OCI-LY7 (cell line): ENCODE measurements around the gene NOD1. TPM values are rescaled to one million over a fixed set of nuclear protein-coding genes. Genes with fewer than 3 reads are reported as not detected.

Experiments used
- BruUV-seq: library from RNA; stranded (reverse); fragments of 400-500 nt; replicated peaks from 2 replicates; lab custom pipeline; 2021; lab: Mats Ljungman, UMichigan
- CTCF ChIA-PET: fragments of 300-600 bp; sonication (Branson Sonifier 250); formaldehyde crosslinking; loops from one replicate; lab custom pipeline; 2022; ENCODE audit warnings: antibody characterized with exemption; ENCODE audit not compliant: unreplicated experiment; lab: Charles Lee
- POLR2A ChIA-PET: fragments of 300-600 bp; sonication (Branson Sonifier 250); formaldehyde crosslinking; loops from one replicate; lab custom pipeline; 2022; ENCODE audit warnings: antibody characterized with exemption; lab: Charles Lee
- DNase-seq: peaks from one replicate; pipeline ENCODE4 v3.0.0-alpha.2; 2015; ENCODE audit warnings: low spot score
- H2AFZ ChIP-seq: fragments of 200-600 bp; sonication (generic), shearing (Covaris generic); 2 replicates; pipeline ENCODE4 v1.6.1; 2014; ENCODE audit warnings: mild to moderate bottlenecking, antibody characterized with exemption, low read length, moderate library complexity
- H3K27ac ChIP-seq: fragments of 200-600 bp; sonication (generic); 2 replicates; pipeline ENCODE4 v1.5.1; 2014; ENCODE audit warnings: mixed run types, low read depth, mild to moderate bottlenecking, moderate library complexity, low read length, inconsistent platforms; ENCODE audit not compliant: poor library complexity, severe bottlenecking
- H3K36me3 ChIP-seq: fragments of 200-600 bp; sonication (generic); 2 replicates; pipeline ENCODE4 v1.6.1; 2014; ENCODE audit warnings: mild to moderate bottlenecking, antibody characterized with exemption, low read length, moderate library complexity, mixed read lengths; ENCODE audit not compliant: insufficient read depth
- H3K4me1 ChIP-seq: fragments of 200-600 bp; sonication (generic); 2 replicates; pipeline ENCODE4 v1.5.1; 2014; ENCODE audit warnings: mild to moderate bottlenecking, low read length; ENCODE audit not compliant: insufficient read depth, poor library complexity, severe bottlenecking
- H3K4me2 ChIP-seq: fragments of 200-600 bp; sonication (generic); 2 replicates; pipeline ENCODE4 v1.6.1; 2014; ENCODE audit warnings: mild to moderate bottlenecking, low read length
- H3K4me3 ChIP-seq: fragments of 200-600 bp; sonication (generic); 2 replicates; pipeline ENCODE4 v1.5.1; 2014; ENCODE audit warnings: mild to moderate bottlenecking, low read depth, low read length; ENCODE audit not compliant: poor library complexity, severe bottlenecking
- H3K79me2 ChIP-seq: fragments of 200-600 bp; sonication (generic); 2 replicates; pipeline ENCODE4 v1.6.1; 2016; ENCODE audit warnings: low read depth, mild to moderate bottlenecking, low read length, moderate library complexity, mixed read lengths; ENCODE audit not compliant: insufficient read depth
- H3K9me2 ChIP-seq: fragments of 200-600 bp; sonication (generic); 2 replicates; pipeline ENCODE4 v1.6.1; 2016; ENCODE audit warnings: mild to moderate bottlenecking, low read length, mixed read lengths; ENCODE audit not compliant: insufficient read depth
- H3K9me3 ChIP-seq: fragments of 200-600 bp; sonication (generic); 2 replicates; pipeline ENCODE4 v1.6.1; 2014; ENCODE audit warnings: mild to moderate bottlenecking, mixed run types, low read length, mixed read lengths
- H4K20me1 ChIP-seq: fragments of 200-600 bp; sonication (generic); 2 replicates; pipeline ENCODE4 v1.6.1; 2014; ENCODE audit warnings: mild to moderate bottlenecking, antibody characterized with exemption, low read length, moderate library complexity, mixed read lengths; ENCODE audit not compliant: insufficient read depth
- EZH2phosphoT487 ChIP-seq: fragments of 200-600 bp; sonication (generic); IDR thresholded peaks from 2 replicates; pipeline ENCODE4 v1.6.1; 2018; ENCODE audit warnings: low read depth, borderline replicate concordance, mild to moderate bottlenecking, mixed run types, antibody characterized with exemption, low read length, moderate library complexity, mixed read lengths
- intact Hi-C: fragments of 100-400 bp; cut with micrococcal nuclease; formaldehyde crosslinking; loops from one replicate; pipeline ENCODE4 v1.10.0; 2022; ENCODE audit not compliant: unreplicated experiment
- total RNA-seq, 2 experiments: library from RNA; depleted of rRNA in 1 of 2; stranded (reverse); fragments of >200 nt in 1 of 2; shearing (Covaris generic) in 1 of 2; gene quantifications; 2 replicates each; pipeline ENCODE4 v1.2.3, GENCODE V29; 2014 to 2022
- TF ChIP-seq, protein P1 (sequence below): fragments of 200-600 bp; sonication (generic); conservative IDR thresholded peaks from 2 replicates; pipeline ENCODE4 v1.5.1; 2014; ENCODE audit warnings: mild to moderate bottlenecking, antibody characterized with exemption, low read length, moderate library complexity, mixed read lengths

NOD1 gene
- total RNA-seq, 2 experiments from 2014 or later: 8.4 to 10.3 TPM

GRCh38 chr7:30451539-30452279 is 26.9 kb downstream of the NOD1 start:
- Histone ChIP-seq H3K4me1 (no peaks in the 10 kb centered on the region), H3K79me2 (no peaks in the 10 kb centered on the region), H2AFZ (no peak overlapping the region), H3K27ac (no peak overlapping the region), H3K4me3 (no peak overlapping the region), H4K20me1 (no peaks in the 10 kb centered on the region), H3K4me2 (no peak overlapping the region), H3K9me2 (no peaks in the 10 kb centered on the region), H3K36me3 (no peaks in the 10 kb centered on the region), H3K9me3 (no peaks in the 10 kb centered on the region)
- ChIA-PET CTCF (no interaction called here), POLR2A (no interaction called here)
- BruUV-seq: no TSS peak
- intact Hi-C loops: no loop called here
- no peak for DNase-seq
- TF ChIP-seq EZH2phosphoT487: no peak
- TF ChIP-seq, protein P1, sequence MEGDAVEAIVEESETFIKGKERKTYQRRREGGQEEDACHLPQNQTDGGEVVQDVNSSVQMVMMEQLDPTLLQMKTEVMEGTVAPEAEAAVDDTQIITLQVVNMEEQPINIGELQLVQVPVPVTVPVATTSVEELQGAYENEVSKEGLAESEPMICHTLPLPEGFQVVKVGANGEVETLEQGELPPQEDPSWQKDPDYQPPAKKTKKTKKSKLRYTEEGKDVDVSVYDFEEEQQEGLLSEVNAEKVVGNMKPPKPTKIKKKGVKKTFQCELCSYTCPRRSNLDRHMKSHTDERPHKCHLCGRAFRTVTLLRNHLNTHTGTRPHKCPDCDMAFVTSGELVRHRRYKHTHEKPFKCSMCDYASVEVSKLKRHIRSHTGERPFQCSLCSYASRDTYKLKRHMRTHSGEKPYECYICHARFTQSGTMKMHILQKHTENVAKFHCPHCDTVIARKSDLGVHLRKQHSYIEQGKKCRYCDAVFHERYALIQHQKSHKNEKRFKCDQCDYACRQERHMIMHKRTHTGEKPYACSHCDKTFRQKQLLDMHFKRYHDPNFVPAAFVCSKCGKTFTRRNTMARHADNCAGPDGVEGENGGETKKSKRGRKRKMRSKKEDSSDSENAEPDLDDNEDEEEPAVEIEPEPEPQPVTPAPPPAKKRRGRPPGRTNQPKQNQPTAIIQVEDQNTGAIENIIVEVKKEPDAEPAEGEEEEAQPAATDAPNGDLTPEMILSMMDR: no peak

DNA sequence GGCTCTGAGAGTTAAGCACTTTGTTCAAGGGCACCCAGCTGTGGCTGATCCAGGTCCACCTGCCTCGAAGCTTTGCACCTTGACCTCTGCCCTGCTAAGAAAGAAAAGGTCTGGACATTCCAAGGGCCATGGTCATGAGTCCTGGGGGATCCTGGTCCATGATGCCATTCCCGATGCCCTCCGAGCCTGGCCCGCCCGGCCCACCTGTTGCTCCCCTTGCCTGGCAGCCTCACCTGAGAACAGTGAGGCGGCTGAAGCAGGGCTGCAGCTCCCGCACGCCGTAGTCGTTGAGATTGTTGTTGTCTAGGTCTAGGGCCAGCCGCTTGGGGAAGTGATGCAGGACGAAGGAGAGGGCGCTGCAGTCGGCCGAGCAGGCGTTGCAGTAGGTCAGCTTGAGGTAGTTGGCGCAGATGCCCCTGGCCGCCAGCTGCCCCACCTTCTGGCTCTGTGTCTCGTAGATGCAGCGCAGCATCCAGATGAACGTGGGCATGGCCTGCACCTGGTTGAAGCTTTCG is 27.5 kb downstream of the NOD1 start:
- Histone ChIP-seq H3K4me2 (no peak overlapping the region), H3K79me2 (no peaks in the 10 kb centered on the region), H3K4me3 (no peak overlapping the region), H3K9me2 (no peaks in the 10 kb centered on the region), H3K36me3 (no peaks in the 10 kb centered on the region), H4K20me1 (no peaks in the 10 kb centered on the region), H2AFZ (no peak overlapping the region), H3K27ac (no peak overlapping the region), H3K9me3 (no peaks in the 10 kb centered on the region), H3K4me1 (peaks cover 3% of the 10 kb centered on the region)
- no peak for DNase-seq
- ChIA-PET POLR2A (no interaction called here), CTCF (no interaction called here)
- BruUV-seq: no TSS peak
- intact Hi-C loops: no loop called here
- TF ChIP-seq EZH2phosphoT487: no peak
- TF ChIP-seq, protein P1: no peak
